A673 (cell line): ENCODE data around the gene STK33. TPM values are rescaled to one million over a fixed set of nuclear protein-coding genes. Genes with fewer than 3 reads are reported as not detected.

Experiments
- BruUV-seq: library from RNA; stranded (reverse); fragments of 400-500 nt; replicated peaks from 2 replicates; lab custom pipeline; 2021; lab: Mats Ljungman, UMichigan
- CTCF ChIA-PET: fragments of 300-600 bp; sonication (Branson Sonifier 250); formaldehyde crosslinking; loops from one replicate; lab custom pipeline; 2022; ENCODE audit warnings: antibody characterized with exemption; lab: Charles Lee
- POLR2A ChIA-PET: fragments of 300-600 bp; sonication (Branson Sonifier 250); formaldehyde crosslinking; loops from one replicate; lab custom pipeline; 2022; ENCODE audit warnings: antibody characterized with exemption; ENCODE audit not compliant: low non-redundant PET; lab: Charles Lee
- DNase-seq: peaks from one replicate; pipeline ENCODE4 v3.0.0-alpha.2; 2015; ENCODE audit warnings: low spot score
- H3K27ac ChIP-seq: fragments of 200-600 bp; sonication (generic); 2 replicates; pipeline ENCODE4 v1.5.1; 2016; ENCODE audit warnings: mixed run types, low read depth, mild to moderate bottlenecking, mixed read lengths, antibody characterized with exemption, low read length; ENCODE audit not compliant: poor library complexity, severe bottlenecking
- H3K27me3 ChIP-seq: fragments of 200-600 bp; sonication (generic); replicated peaks from 2 replicates; pipeline ENCODE4 v1.6.1; 2017; ENCODE audit warnings: mixed run types, low read depth, mild to moderate bottlenecking, mixed read lengths, antibody characterized with exemption, low read length; ENCODE audit not compliant: insufficient read depth, poor library complexity
- H3K36me3 ChIP-seq: fragments of 200-600 bp; sonication (generic); 2 replicates; pipeline ENCODE4 v1.6.1; 2016; ENCODE audit warnings: mixed run types, mild to moderate bottlenecking, mixed read lengths, antibody characterized with exemption, low read length; ENCODE audit not compliant: insufficient read depth, poor library complexity, severe bottlenecking
- H3K4me1 ChIP-seq: fragments of 200-600 bp; sonication (generic); 2 replicates; pipeline ENCODE4 v1.6.1; 2017; ENCODE audit warnings: mixed run types, mild to moderate bottlenecking, mixed read lengths, antibody characterized with exemption, low read length; ENCODE audit not compliant: insufficient read depth, poor library complexity, severe bottlenecking
- H3K4me3 ChIP-seq: fragments of 200-600 bp; sonication (generic); 2 replicates; pipeline ENCODE4 v1.5.1; 2016; ENCODE audit warnings: low read depth, mixed run types, mild to moderate bottlenecking, mixed read lengths, low read length; ENCODE audit not compliant: poor library complexity, severe bottlenecking
- H3K9me3 ChIP-seq: fragments of 200-600 bp; sonication (generic); 2 replicates; pipeline ENCODE4 v1.6.1; 2016; ENCODE audit warnings: mixed run types, low read depth, mild to moderate bottlenecking, mixed read lengths, antibody characterized with exemption, low read length; ENCODE audit not compliant: poor library complexity, severe bottlenecking
- EZH2 ChIP-seq: fragments of 200-600 bp; sonication (generic); IDR thresholded peaks from 2 replicates; pipeline ENCODE4 v1.6.1; 2017; ENCODE audit warnings: borderline replicate concordance, low read depth, mild to moderate bottlenecking, mixed read lengths, antibody characterized with exemption, low read length; ENCODE audit not compliant: poor library complexity, severe bottlenecking
- intact Hi-C: fragments of 100-400 bp; cut with micrococcal nuclease; formaldehyde crosslinking; loops from one replicate; pipeline ENCODE4 v1.10.0; 2022; ENCODE audit not compliant: unreplicated experiment
- total RNA-seq: library from RNA; stranded (reverse); gene quantifications from 2 replicates; pipeline ENCODE4 v1.2.3, GENCODE V29; 2021
- TF ChIP-seq, protein P1 (sequence below): fragments of 300-800, 200-600 bp; sonication (generic); conservative IDR thresholded peaks from 2 replicates; pipeline ENCODE4 v1.5.1; 2017; ENCODE audit warnings: low read depth, mild to moderate bottlenecking, antibody characterized with exemption, low read length, moderate library complexity, mixed read lengths

The STK33 gene
- total RNA-seq, 1 experiment from 2014 or later: not detected

- no peak overlapping the region for H3K4me3 ChIP-seq
- no peak for DNase-seq
- no peaks in the 10 kb centered on the region for H3K9me3 ChIP-seq
- CTCF ChIA-PET: no interaction called here
- H3K27ac ChIP-seq: no peak overlapping the region
- POLR2A ChIA-PET: no interaction called here
- H3K36me3 ChIP-seq: no peaks in the 10 kb centered on the region
- intact Hi-C loops: no loop called here
- BruUV-seq: no TSS peak
- TF ChIP-seq EZH2: no peak
- H3K4me1 ChIP-seq: no peaks in the 10 kb centered on the region
- peaks cover 30% of the 10 kb centered on the region for H3K27me3 ChIP-seq
These were observed 66.1 kb downstream of the STK33 start for GRCh38 chr11:8527939-8528338.

DNA sequence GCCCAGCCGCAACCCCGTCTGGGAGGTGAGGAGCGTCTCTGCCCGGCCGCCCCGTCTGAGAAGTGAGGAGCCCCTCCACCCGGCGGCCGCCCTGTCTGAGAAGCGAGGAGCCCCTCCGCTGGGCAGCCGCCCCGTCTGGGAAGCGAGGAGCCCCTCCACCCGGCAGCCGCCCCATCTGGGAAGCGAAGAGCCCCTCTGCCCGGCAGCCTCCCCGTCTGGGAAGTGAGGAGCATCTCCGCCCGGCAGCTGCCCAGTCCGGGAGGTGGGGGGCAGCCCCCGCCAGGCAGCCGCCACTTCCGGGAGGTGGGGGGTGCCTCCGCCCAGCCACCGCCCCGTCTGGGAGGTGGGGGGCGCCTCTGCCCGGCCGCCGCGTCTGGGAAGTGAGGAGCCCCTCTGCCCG, 70.6 kb downstream of the STK33 start:
- CTCF ChIA-PET: no interaction called here
- POLR2A ChIA-PET: no interaction called here
- Histone ChIP-seq H3K9me3 (no peaks in the 10 kb centered on the region), H3K27ac (no peak overlapping the region), H3K27me3 (peaks cover 11% of the 10 kb centered on the region), H3K4me3 (no peak overlapping the region), H3K4me1 (no peaks in the 10 kb centered on the region), H3K36me3 (no peaks in the 10 kb centered on the region)
- no peak for TF ChIP-seq EZH2
- TF ChIP-seq, protein P1, sequence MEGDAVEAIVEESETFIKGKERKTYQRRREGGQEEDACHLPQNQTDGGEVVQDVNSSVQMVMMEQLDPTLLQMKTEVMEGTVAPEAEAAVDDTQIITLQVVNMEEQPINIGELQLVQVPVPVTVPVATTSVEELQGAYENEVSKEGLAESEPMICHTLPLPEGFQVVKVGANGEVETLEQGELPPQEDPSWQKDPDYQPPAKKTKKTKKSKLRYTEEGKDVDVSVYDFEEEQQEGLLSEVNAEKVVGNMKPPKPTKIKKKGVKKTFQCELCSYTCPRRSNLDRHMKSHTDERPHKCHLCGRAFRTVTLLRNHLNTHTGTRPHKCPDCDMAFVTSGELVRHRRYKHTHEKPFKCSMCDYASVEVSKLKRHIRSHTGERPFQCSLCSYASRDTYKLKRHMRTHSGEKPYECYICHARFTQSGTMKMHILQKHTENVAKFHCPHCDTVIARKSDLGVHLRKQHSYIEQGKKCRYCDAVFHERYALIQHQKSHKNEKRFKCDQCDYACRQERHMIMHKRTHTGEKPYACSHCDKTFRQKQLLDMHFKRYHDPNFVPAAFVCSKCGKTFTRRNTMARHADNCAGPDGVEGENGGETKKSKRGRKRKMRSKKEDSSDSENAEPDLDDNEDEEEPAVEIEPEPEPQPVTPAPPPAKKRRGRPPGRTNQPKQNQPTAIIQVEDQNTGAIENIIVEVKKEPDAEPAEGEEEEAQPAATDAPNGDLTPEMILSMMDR: no peak
- DNase-seq: no peak
- intact Hi-C loops: no loop called here
- BruUV-seq: no TSS peak

DNA sequence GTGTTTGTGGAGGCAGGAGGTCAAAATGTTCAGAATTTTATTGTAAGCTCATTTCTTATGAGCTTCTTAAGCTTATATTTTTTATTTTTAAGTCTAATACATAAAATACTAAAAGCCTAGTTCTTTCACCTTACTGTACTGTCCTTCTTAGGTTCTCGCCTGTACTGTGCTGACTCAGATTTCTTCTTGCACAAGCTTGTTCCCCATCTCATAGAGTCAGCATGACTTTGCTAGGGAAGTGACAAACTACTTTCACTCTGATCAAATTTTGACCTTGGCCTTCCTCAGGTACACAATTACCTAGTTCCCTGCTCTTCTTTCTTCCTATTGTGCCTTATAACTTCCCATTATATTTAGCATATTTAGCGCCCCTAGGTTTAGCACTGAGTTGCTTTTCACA, 81.5 kb downstream of the STK33 start:
- Histone ChIP-seq H3K4me1 (no peaks in the 10 kb centered on the region), H3K36me3 (no peaks in the 10 kb centered on the region), H3K9me3 (no peaks in the 10 kb centered on the region), H3K27me3 (peaks cover 25% of the 10 kb centered on the region), H3K4me3 (no peak overlapping the region), H3K27ac (no peak overlapping the region)
- intact Hi-C loops: no loop called here
- ChIA-PET POLR2A (no interaction called here), CTCF (no interaction called here)
- DNase-seq: no peak
- BruUV-seq: no TSS peak
- TF ChIP-seq, protein P1: no peak
- TF ChIP-seq EZH2: no peak

- Histone ChIP-seq H3K4me3 (no peak overlapping the region), H3K36me3 (no peaks in the 10 kb centered on the region), H3K9me3 (no peaks in the 10 kb centered on the region), H3K27ac (no peak overlapping the region), H3K4me1 (no peaks in the 10 kb centered on the region), H3K27me3 (peaks cover 22% of the 10 kb centered on the region)
- BruUV-seq: no TSS peak
- POLR2A ChIA-PET: no interaction called here
- CTCF ChIA-PET: no interaction called here
- no peak for DNase-seq
- no peak for TF ChIP-seq EZH2
- intact Hi-C loops: no loop called here
These were observed 90.1 kb downstream of the STK33 start for GRCh38 chr11:8503910-8504364.
